ENCODE measurements around the gene ZFYVE28.

DNA sequence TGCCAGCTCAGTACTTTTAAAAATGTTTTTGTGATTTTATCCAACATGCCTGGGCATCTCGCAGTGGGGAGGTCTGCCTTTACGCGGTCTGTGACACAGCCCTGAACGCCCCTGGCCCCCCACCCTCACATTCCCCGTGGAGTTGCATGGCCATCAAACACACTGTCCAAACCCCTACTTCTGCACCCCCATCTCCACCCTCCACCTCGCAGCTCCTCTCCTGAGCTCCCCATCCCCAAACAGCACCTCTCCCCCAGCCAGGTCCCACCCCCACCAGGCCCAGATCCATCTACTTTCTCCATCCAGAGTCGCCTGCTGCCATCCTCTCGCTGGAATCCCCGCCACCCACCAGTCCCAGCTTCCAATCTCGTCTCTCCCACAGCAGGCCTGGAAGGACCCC, 9.5 kb downstream of the ZFYVE28 start:
- TF ChIP-seq, protein P1, sequence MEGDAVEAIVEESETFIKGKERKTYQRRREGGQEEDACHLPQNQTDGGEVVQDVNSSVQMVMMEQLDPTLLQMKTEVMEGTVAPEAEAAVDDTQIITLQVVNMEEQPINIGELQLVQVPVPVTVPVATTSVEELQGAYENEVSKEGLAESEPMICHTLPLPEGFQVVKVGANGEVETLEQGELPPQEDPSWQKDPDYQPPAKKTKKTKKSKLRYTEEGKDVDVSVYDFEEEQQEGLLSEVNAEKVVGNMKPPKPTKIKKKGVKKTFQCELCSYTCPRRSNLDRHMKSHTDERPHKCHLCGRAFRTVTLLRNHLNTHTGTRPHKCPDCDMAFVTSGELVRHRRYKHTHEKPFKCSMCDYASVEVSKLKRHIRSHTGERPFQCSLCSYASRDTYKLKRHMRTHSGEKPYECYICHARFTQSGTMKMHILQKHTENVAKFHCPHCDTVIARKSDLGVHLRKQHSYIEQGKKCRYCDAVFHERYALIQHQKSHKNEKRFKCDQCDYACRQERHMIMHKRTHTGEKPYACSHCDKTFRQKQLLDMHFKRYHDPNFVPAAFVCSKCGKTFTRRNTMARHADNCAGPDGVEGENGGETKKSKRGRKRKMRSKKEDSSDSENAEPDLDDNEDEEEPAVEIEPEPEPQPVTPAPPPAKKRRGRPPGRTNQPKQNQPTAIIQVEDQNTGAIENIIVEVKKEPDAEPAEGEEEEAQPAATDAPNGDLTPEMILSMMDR (IDR thresholded peaks at IDR 0.05 in 2 of 3, conservative IDR thresholded peaks at IDR 0.05 in 1 of 3; ENCODE audit: borderline replicate concordance in 1 of 3, insufficient read depth in 1 of 3, low read depth in 2 of 3, low read length in 2 of 3), result no peak
- TF ChIP-seq SIN3A (IDR thresholded peaks at IDR 0.05; ENCODE audit: low read depth), result no peak
- no peak for TF ChIP-seq POLR2A (IDR thresholded peaks at IDR 0.05; ENCODE audit: borderline replicate concordance, extremely low read depth, insufficient read depth, insufficient read length)
- TF ChIP-seq, protein P2, sequence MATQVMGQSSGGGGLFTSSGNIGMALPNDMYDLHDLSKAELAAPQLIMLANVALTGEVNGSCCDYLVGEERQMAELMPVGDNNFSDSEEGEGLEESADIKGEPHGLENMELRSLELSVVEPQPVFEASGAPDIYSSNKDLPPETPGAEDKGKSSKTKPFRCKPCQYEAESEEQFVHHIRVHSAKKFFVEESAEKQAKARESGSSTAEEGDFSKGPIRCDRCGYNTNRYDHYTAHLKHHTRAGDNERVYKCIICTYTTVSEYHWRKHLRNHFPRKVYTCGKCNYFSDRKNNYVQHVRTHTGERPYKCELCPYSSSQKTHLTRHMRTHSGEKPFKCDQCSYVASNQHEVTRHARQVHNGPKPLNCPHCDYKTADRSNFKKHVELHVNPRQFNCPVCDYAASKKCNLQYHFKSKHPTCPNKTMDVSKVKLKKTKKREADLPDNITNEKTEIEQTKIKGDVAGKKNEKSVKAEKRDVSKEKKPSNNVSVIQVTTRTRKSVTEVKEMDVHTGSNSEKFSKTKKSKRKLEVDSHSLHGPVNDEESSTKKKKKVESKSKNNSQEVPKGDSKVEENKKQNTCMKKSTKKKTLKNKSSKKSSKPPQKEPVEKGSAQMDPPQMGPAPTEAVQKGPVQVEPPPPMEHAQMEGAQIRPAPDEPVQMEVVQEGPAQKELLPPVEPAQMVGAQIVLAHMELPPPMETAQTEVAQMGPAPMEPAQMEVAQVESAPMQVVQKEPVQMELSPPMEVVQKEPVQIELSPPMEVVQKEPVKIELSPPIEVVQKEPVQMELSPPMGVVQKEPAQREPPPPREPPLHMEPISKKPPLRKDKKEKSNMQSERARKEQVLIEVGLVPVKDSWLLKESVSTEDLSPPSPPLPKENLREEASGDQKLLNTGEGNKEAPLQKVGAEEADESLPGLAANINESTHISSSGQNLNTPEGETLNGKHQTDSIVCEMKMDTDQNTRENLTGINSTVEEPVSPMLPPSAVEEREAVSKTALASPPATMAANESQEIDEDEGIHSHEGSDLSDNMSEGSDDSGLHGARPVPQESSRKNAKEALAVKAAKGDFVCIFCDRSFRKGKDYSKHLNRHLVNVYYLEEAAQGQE (IDR thresholded peaks at IDR 0.05; ENCODE audit: low read depth), result no peak
- TF ChIP-seq SP1 (IDR thresholded peaks at IDR 0.05; ENCODE audit: low read depth), result no peak
- no peak for TF ChIP-seq RAD21 (IDR thresholded peaks at IDR 0.05; ENCODE audit: low read depth)
- TF ChIP-seq TCF7L2 (IDR thresholded peaks at IDR 0.05; ENCODE audit: borderline replicate concordance, extremely low read depth, insufficient read depth, insufficient read length), result no peak
- no peak for TF ChIP-seq POLR2AphosphoS5 (IDR thresholded peaks at IDR 0.05; ENCODE audit: low read depth, low read length)

Data from HCT116 (cell line).